ENCODE results near the gene CPEB3.

DNA sequence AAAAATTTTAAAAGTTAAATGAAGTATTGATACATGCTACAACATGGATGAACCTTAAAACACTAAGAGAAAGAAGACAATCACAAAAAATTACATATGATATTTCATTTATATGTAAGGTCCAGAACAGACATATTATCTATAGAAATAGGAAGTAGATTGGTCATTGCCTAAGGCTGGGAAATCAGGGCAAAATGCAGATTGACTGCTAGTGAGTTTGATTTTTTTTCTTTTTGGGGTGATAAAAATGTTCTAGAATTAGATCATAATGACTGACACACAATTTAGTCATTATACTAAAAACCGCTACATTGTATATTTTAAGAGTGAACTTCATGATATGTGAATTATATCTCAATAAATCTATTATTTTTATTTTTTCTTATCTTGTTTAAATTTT is 88.3 kb downstream of the CPEB3 start:
- no peak for TF ChIP-seq EZH2 (IDR thresholded peaks at IDR 0.05; ENCODE audit: borderline replicate concordance, low read depth, low read length, severe bottlenecking)
- TF ChIP-seq, protein P1, sequence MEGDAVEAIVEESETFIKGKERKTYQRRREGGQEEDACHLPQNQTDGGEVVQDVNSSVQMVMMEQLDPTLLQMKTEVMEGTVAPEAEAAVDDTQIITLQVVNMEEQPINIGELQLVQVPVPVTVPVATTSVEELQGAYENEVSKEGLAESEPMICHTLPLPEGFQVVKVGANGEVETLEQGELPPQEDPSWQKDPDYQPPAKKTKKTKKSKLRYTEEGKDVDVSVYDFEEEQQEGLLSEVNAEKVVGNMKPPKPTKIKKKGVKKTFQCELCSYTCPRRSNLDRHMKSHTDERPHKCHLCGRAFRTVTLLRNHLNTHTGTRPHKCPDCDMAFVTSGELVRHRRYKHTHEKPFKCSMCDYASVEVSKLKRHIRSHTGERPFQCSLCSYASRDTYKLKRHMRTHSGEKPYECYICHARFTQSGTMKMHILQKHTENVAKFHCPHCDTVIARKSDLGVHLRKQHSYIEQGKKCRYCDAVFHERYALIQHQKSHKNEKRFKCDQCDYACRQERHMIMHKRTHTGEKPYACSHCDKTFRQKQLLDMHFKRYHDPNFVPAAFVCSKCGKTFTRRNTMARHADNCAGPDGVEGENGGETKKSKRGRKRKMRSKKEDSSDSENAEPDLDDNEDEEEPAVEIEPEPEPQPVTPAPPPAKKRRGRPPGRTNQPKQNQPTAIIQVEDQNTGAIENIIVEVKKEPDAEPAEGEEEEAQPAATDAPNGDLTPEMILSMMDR (IDR thresholded peaks at IDR 0.05; ENCODE audit: borderline replicate concordance, extremely low read depth, low read length, poor library complexity, severe bottlenecking): no peak
